HepG2 (cell line): ENCODE data around the gene POLA1. TPM values are rescaled to one million over a fixed set of nuclear protein-coding genes. Genes with fewer than 3 reads are reported as not detected.
A peak's percentile ranks its signal among the peaks of the same experiment; 100 is the strongest.

Experiments
- ATAC-seq: fragments of 200-7000 bp; cut with Tn5 transposase; 3 replicates; pipeline ENCODE4 v1.9.1; 2020; ENCODE audit warnings: mild to moderate bottlenecking, moderate library complexity
- BruUV-seq: library from RNA; stranded (reverse); fragments of 400-500 nt; replicated peaks from 2 replicates; lab custom pipeline; 2021; lab: Mats Ljungman, UMichigan
- CTCF ChIA-PET: fragments of 300-600 bp; formaldehyde crosslinking; extraction: SDS; loops from one replicate; lab custom pipeline; 2021; ENCODE audit warnings: low total read pairs, inconsistent platforms, low intra/inter-chr PET ratio; lab: Yijun Ruan, JAX
- POLR2A ChIA-PET: fragments of 350-600 bp; sonication (Branson Sonifier 250); formaldehyde crosslinking; loops from one replicate; lab custom pipeline; 2020; ENCODE audit warnings: antibody characterized with exemption, inconsistent platforms; lab: Yijun Ruan, JAX
- DNase-seq: peaks from one replicate; pipeline ENCODE4 v3.0.0-alpha.2; 2015; ENCODE audit warnings: low spot score
- FAIRE-seq: peaks from 3 replicates; lab custom pipeline; 2011; peaks lifted over from hg19 to GRCh38; lab: Jason Lieb, UNC
- H2AFZ ChIP-seq: one replicate; pipeline ENCODE4 v1.6.1; 2011; ENCODE audit warnings: low read length, inconsistent platforms
- H3K27ac ChIP-seq: fragments of 300-600 bp; 3 replicates; pipeline ENCODE4 v1.8.0; 2011; ENCODE audit warnings: mixed run types, mild to moderate bottlenecking, mixed read lengths, low read length, inconsistent platforms; ENCODE audit not compliant: insufficient read depth; ENCODE audit errors: extremely low read length
- H3K27me3 ChIP-seq, 2 experiments: fragments of 200-600 bp in 1 of 2; 2 replicates in 1 of 2; 3 replicates in 1 of 2; pipeline versions ENCODE4 v1.6.0 to v1.8.0; 2011; ENCODE audit warnings: low read length in 2 of 2, mild to moderate bottlenecking in 2 of 2, moderate library complexity in 2 of 2, inconsistent platforms in 1 of 2; ENCODE audit not compliant: insufficient read depth in 2 of 2, control insufficient read depth in 1 of 2
- H3K36me3 ChIP-seq, 2 experiments: fragments of 200-600 bp in 1 of 2; replicated peaks in 1 of 2; 2 replicates in 1 of 2; 3 replicates in 1 of 2; pipeline versions ENCODE4 v1.5.1 to v1.8.0; 2011; ENCODE audit warnings: low read length in 2 of 2, inconsistent platforms in 1 of 2; ENCODE audit not compliant: insufficient read depth in 2 of 2, control insufficient read depth in 1 of 2
- H3K4me1 ChIP-seq: 2 replicates; pipeline ENCODE4 v1.5.1; 2012; ENCODE audit warnings: low read length, inconsistent platforms; ENCODE audit not compliant: insufficient read depth
- H3K4me2 ChIP-seq: 2 replicates; pipeline ENCODE4 v1.6.0; 2011; ENCODE audit warnings: low read depth, low read length, inconsistent platforms
- H3K4me3 ChIP-seq, 3 experiments: fragments of 200-600 bp in 1 of 3; sonication (generic), shearing (Covaris generic) in 1 of 3; replicated peaks in 1 of 3; 2 replicates each; pipeline ENCODE4 v1.5.1; 2011 to 2016; ENCODE audit warnings: low read length in 3 of 3, inconsistent platforms in 2 of 3, low read depth in 2 of 3, mild to moderate bottlenecking in 2 of 3, control low read depth in 1 of 3, mixed read lengths in 1 of 3; ENCODE audit not compliant: insufficient read depth in 1 of 3
- H3K79me2 ChIP-seq: one replicate; pipeline ENCODE4 v1.6.1; 2011; ENCODE audit warnings: low read length, inconsistent platforms; ENCODE audit not compliant: insufficient read depth
- H3K9ac ChIP-seq: 2 replicates; pipeline ENCODE4 v1.6.0; 2011; ENCODE audit warnings: mild to moderate bottlenecking, low read depth, low read length, inconsistent platforms; ENCODE audit not compliant: insufficient read depth
- H3K9me3 ChIP-seq: 2 replicates; pipeline ENCODE4 v1.5.1; 2012; ENCODE audit warnings: mild to moderate bottlenecking, low read length
- H4K20me1 ChIP-seq: 2 replicates; pipeline ENCODE4 v1.6.0; 2011; ENCODE audit warnings: inconsistent platforms, mild to moderate bottlenecking, low read length, moderate library complexity; ENCODE audit not compliant: insufficient read depth
- CCDC6 ChIP-seq: sonication (generic); formaldehyde crosslinking; IDR thresholded peaks from 2 replicates; pipeline ENCODE4 v1.8.1; 2022; ENCODE audit warnings: mild to moderate bottlenecking, missing genetic modification reagents, moderate library complexity
- HNF4A ChIP-seq: sonication (generic); formaldehyde crosslinking; IDR thresholded peaks from 2 replicates; pipeline ENCODE4 v1.4.0; 2020; ENCODE audit warnings: missing genetic modification reagents
- IKZF4 ChIP-seq: sonication (generic); formaldehyde crosslinking; IDR thresholded peaks from 2 replicates; pipeline ENCODE4 v1.5.1; 2020; ENCODE audit warnings: borderline replicate concordance, mild to moderate bottlenecking, low read depth, missing genetic modification reagents; ENCODE audit errors: not compliant biosample characterization
- MAFG ChIP-seq: sonication (generic); formaldehyde crosslinking; IDR thresholded peaks from 2 replicates; pipeline ENCODE4 v1.5.1; 2020; ENCODE audit warnings: mild to moderate bottlenecking, missing genetic modification reagents
- MED13 ChIP-seq: sonication (generic); formaldehyde crosslinking; IDR thresholded peaks from 2 replicates; pipeline ENCODE4 v1.5.0; 2020; ENCODE audit warnings: missing genetic modification reagents
- MEIS2 ChIP-seq: sonication (generic); formaldehyde crosslinking; IDR thresholded peaks from 2 replicates; pipeline ENCODE4 v1.9.0; 2021; ENCODE audit warnings: mild to moderate bottlenecking, missing genetic modification reagents
- SSRP1 ChIP-seq: IDR thresholded peaks from 2 replicates; pipeline ENCODE4 v1.6.1; 2016; ENCODE audit warnings: control low read depth
- ZNF136 ChIP-seq: sonication (generic); formaldehyde crosslinking; IDR thresholded peaks from 2 replicates; pipeline ENCODE4 v1.8.1; 2022; ENCODE audit warnings: low read depth, mild to moderate bottlenecking, moderate library complexity, missing genetic modification reagents
- ZNF546 ChIP-seq: sonication (generic); formaldehyde crosslinking; conservative IDR thresholded peaks from 2 replicates; pipeline ENCODE4 v1.8.1; 2023; ENCODE audit warnings: mild to moderate bottlenecking, missing genetic modification reagents
- ZNF556 ChIP-seq: sonication (generic); formaldehyde crosslinking; IDR thresholded peaks from 2 replicates; pipeline ENCODE4 v1.4.0; 2020; ENCODE audit warnings: mild to moderate bottlenecking, missing genetic modification reagents, borderline replicate concordance
- ZNF775 ChIP-seq: sonication (generic); formaldehyde crosslinking; IDR thresholded peaks from 2 replicates; pipeline ENCODE4 v1.4.0; 2020; ENCODE audit warnings: missing genetic modification reagents, mild to moderate bottlenecking, moderate library complexity, borderline replicate concordance
- WGBS: methylation state at CpG from one replicate; pipeline ENCODE4 v1.1.6; 2017; ENCODE audit warnings: low lambda C conversion rate; 5-methylcytosine and 5-hydroxymethylcytosine counted together
- in situ Hi-C: cut with HindIII; loops from 2 replicates; pipeline ENCODE4 v1.10.0; 2017; ENCODE audit warnings: low pct_unique_long_range_greater_than_20kb; ENCODE audit not compliant: extremely low pct_ligation_motif_present
- intact Hi-C: fragments of 100-400 bp; cut with micrococcal nuclease; formaldehyde crosslinking; loops from one replicate; pipeline ENCODE4 v1.10.0; 2022; ENCODE audit not compliant: unreplicated experiment
- polyA plus RNA-seq, 8 experiments: library from polyadenylated mRNA; depleted of rRNA in 3 of 8; stranded (reverse) in 7 of 8; unstranded in 1 of 8; fragments of >200 nt; fragmentation: Illumina TruSeq in 4 of 8; extraction: Trizol in 4 of 8; gene quantifications; 2 replicates each; pipeline versions ENCODE4 v1.2.1 to v1.2.3, GENCODE V29; 2011 to 2016; ENCODE audit warnings: low read depth in 4 of 8, missing spikeins in 1 of 8, mixed read lengths in 1 of 8; ENCODE audit not compliant: insufficient read depth in 1 of 8
- total RNA-seq, 5 experiments: library from RNA; depleted of rRNA; stranded (reverse); fragments of >200 nt; fragmentation: Illumina TruSeq; extraction: Trizol; gene quantifications; 2 replicates each; pipeline ENCODE4 v1.2.3, GENCODE V29; 2016; ENCODE audit warnings: low read depth in 1 of 5
- TF ChIP-seq, protein P1 (sequence below): sonication (generic); formaldehyde crosslinking; IDR thresholded peaks from 2 replicates; pipeline ENCODE4 v1.5.0; 2020; ENCODE audit warnings: missing genetic modification reagents, mild to moderate bottlenecking, borderline replicate concordance
- TF ChIP-seq, protein P2 (sequence below): sonication (generic); formaldehyde crosslinking; IDR thresholded peaks from 2 replicates; pipeline ENCODE4 v1.9.0; 2022; ENCODE audit warnings: low read depth, missing genetic modification reagents
- TF ChIP-seq, protein P3 (sequence below): sonication (generic); formaldehyde crosslinking; IDR thresholded peaks from 2 replicates; pipeline ENCODE4 v1.4.0; 2020; ENCODE audit warnings: mild to moderate bottlenecking, missing genetic modification reagents
- TF ChIP-seq, protein P4 (sequence below): sonication (generic); formaldehyde crosslinking; IDR thresholded peaks from 2 replicates; pipeline ENCODE4 v1.5.1; 2020; ENCODE audit warnings: mild to moderate bottlenecking, missing genetic modification reagents, moderate library complexity

Gene POLA1
- total and polyA plus RNA-seq, 2 of the 13 experiments (the other 11 are each of a cell fraction or from before 2014, with no cell fraction given), result 3.3 to 26.5 TPM

DNA sequence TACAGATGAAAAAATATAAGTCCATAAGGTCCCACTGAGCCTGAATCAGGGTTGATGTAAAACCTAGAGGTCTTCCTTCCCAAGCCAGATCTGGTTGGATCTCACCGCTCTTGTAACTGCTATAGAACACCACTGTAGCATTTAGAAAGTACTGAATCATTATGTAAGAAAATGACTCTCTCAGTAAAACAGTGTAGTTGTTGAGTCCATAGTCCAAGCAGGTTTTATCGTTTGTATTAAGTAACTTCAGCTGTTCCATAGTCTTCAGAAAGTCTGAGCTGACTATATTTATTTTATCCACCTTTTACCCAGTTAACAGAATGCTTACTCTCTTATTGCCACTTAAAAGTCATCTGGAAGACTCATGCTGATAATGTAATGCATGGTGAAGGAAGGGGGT lies 82.2 kb downstream of the POLA1 start:
- H2AFZ ChIP-seq, result no peak overlapping the region
- 50% methylated on average over 2 of the region's 2 CpGs for WGBS
- ATAC-seq (no peak), FAIRE-seq (peak; percentile 15), DNase-seq (peak; percentile 1)
- H3K27me3 ChIP-seq, result no peaks in the 10 kb centered on the region
- H3K4me1 ChIP-seq, result peaks cover 13% of the 10 kb centered on the region
- no peaks in the 10 kb centered on the region for H3K79me2 ChIP-seq
- H3K4me3 ChIP-seq, result no peak overlapping the region
- CTCF ChIA-PET, result no interaction called here
- no peaks in the 10 kb centered on the region for H3K9me3 ChIP-seq
- in situ Hi-C loops, result no loop called here
- no peaks in the 10 kb centered on the region; a peak in 1 of 5 replicates for H3K36me3 ChIP-seq
- H3K27ac ChIP-seq, result no peak overlapping the region
- H4K20me1 ChIP-seq, result no peaks in the 10 kb centered on the region
- TF ChIP-seq IKZF4 (no peak), ZNF556 (CRISPR knock-in tag) (no peak), CCDC6 (CRISPR knock-in tag) (no peak), ZNF775 (no peak), HNF4A (CRISPR knock-in tag) (0 out of 2 replicates have a peak, but pooled peaks have one; percentile 29), ZNF546 (CRISPR knock-in tag) (no peak), MED13 (CRISPR knock-in tag) (no peak)
- TF ChIP-seq, protein P1, sequence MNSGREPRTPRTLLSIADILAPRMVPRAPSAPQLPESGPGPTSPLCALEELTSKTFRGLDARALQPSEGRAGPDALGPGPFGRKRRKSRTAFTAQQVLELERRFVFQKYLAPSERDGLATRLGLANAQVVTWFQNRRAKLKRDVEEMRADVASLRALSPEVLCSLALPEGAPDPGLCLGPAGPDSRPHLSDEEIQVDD (CRISPR knock-in tag), result no peak
- intact Hi-C loops, result no loop called here
- H3K4me2 ChIP-seq, result no peak overlapping the region
- H3K9ac ChIP-seq, result no peak overlapping the region
- POLR2A ChIA-PET, result no interaction called here
- BruUV-seq, result no TSS peak

DNA sequence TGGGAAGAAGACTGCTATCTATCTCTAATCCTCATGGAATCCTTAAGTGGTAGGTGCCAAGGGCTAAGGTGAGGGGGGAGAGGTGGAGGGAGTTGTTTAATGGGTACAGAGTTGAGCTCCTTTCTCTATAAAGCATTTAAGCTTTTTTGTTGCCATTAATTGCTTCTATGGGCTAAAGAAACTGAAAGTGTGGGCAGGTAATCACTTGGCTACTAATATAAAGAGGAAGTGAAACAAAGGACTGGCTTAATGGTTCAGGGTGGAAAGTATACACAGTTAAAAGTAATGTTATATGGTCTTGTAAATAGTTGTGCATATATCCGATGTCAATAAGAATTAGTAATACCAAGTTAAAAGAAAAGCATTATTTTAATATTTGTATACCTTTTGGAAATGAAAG lies 83.9 kb downstream of the POLA1 start:
- Histone ChIP-seq H3K36me3 (0 out of 5 replicates have a peak, but pooled peaks cover 0 to 5% of the 10 kb centered on the region in 2 experiments), H3K79me2 (no peaks in the 10 kb centered on the region), H3K9me3 (no peaks in the 10 kb centered on the region), H3K9ac (no peak overlapping the region), H3K27ac (no peak overlapping the region), H3K27me3 (no peaks in the 10 kb centered on the region), H2AFZ (no peak overlapping the region), H3K4me2 (no peak overlapping the region), H3K4me1 (peaks cover 13% of the 10 kb centered on the region), H3K4me3 (no peak overlapping the region), H4K20me1 (no peaks in the 10 kb centered on the region)
- BruUV-seq, result no TSS peak
- in situ Hi-C loops (no loop called here), intact Hi-C loops (no loop called here)
- ATAC-seq (no peak), DNase-seq (no peak), FAIRE-seq (no peak)
- ChIA-PET POLR2A (no interaction called here), CTCF (no interaction called here)
- WGBS, result 94% methylated on average over 1 of the region's 1 CpG
- TF ChIP-seq MEIS2 (CRISPR knock-in tag) (no peak), MAFG (CRISPR knock-in tag) (no peak), ZNF136 (CRISPR knock-in tag) (no peak), SSRP1 (CRISPR knock-in tag) (no peak)
- TF ChIP-seq, protein P2, sequence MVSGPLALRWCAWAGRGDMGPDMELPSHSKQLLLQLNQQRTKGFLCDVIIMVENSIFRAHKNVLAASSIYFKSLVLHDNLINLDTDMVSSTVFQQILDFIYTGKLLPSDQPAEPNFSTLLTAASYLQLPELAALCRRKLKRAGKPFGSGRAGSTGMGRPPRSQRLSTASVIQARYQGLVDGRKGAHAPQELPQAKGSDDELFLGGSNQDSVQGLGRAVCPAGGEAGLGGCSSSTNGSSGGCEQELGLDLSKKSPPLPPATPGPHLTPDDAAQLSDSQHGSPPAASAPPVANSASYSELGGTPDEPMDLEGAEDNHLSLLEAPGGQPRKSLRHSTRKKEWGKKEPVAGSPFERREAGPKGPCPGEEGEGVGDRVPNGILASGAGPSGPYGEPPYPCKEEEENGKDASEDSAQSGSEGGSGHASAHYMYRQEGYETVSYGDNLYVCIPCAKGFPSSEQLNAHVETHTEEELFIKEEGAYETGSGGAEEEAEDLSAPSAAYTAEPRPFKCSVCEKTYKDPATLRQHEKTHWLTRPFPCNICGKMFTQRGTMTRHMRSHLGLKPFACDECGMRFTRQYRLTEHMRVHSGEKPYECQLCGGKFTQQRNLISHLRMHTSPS (CRISPR knock-in tag), result no peak
- TF ChIP-seq, protein P3, sequence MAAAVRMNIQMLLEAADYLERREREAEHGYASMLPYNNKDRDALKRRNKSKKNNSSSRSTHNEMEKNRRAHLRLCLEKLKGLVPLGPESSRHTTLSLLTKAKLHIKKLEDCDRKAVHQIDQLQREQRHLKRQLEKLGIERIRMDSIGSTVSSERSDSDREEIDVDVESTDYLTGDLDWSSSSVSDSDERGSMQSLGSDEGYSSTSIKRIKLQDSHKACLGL (CRISPR knock-in tag), result no peak
- TF ChIP-seq, protein P4, sequence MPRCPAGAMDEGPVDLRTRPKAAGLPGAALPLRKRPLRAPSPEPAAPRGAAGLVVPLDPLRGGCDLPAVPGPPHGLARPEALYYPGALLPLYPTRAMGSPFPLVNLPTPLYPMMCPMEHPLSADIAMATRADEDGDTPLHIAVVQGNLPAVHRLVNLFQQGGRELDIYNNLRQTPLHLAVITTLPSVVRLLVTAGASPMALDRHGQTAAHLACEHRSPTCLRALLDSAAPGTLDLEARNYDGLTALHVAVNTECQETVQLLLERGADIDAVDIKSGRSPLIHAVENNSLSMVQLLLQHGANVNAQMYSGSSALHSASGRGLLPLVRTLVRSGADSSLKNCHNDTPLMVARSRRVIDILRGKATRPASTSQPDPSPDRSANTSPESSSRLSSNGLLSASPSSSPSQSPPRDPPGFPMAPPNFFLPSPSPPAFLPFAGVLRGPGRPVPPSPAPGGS, result no peak
